ENCODE results near the gene ETV3L.

ETV3L gene

GRCh38 chr1:157131281-157131680, 31.7 kb upstream of the ETV3L start:
- DNase-seq, result no peak

- no peak for DNase-seq
Measured at GRCh38 chr1:157124855-157125254, 25.2 kb upstream of the ETV3L start.

- DNase-seq, result no peak
Measured at GRCh38 chr1:157119448-157119847, 19.8 kb upstream of the ETV3L start.

- DNase-seq, result no peak
Measured at GRCh38 chr1:157119008-157119407, 19.4 kb upstream of the ETV3L start.

- no peak for DNase-seq
Measured at GRCh38 chr1:157117527-157118057, 18.0 kb upstream of the ETV3L start.

- no peak for DNase-seq
Measured at GRCh38 chr1:157116737-157117103, 17.1 kb upstream of the ETV3L start.

GRCh38 chr1:157115851-157116736, 16.5 kb upstream of the ETV3L start:
- no peak for DNase-seq

- DNase-seq, result no peak
Measured at GRCh38 chr1:157115429-157115838, 15.8 kb upstream of the ETV3L start.

- no peak for DNase-seq
Measured at GRCh38 chr1:157114183-157115121, 14.8 kb upstream of the ETV3L start.

GRCh38 chr1:157113631-157114030, 14.0 kb upstream of the ETV3L start:
- DNase-seq, result no peak

GRCh38 chr1:157113106-157113505, 13.5 kb upstream of the ETV3L start:
- no peak for DNase-seq

GRCh38 chr1:157112186-157112867, 12.7 kb upstream of the ETV3L start:
- DNase-seq, result no peak

- DNase-seq, result no peak
Measured at GRCh38 chr1:157111396-157112165, 12.0 kb upstream of the ETV3L start.

- DNase-seq, result no peak
Measured at GRCh38 chr1:157110686-157111085, 11.1 kb upstream of the ETV3L start.

GRCh38 chr1:157110003-157110402, 10.4 kb upstream of the ETV3L start:
- DNase-seq, result no peak

GRCh38 chr1:157108448-157108847, 8.8 kb upstream of the ETV3L start:
- no peak for DNase-seq

- no peak for DNase-seq
Measured at GRCh38 chr1:157107702-157108101, 8.1 kb upstream of the ETV3L start.

- no peak for DNase-seq
Measured at GRCh38 chr1:157106813-157107189, 7.2 kb upstream of the ETV3L start.

GRCh38 chr1:157105988-157106812, 6.6 kb upstream of the ETV3L start:
- DNase-seq, result peak; percentile 50

- DNase-seq, result no peak
Measured at GRCh38 chr1:157105298-157105987, 5.8 kb upstream of the ETV3L start.
